IPS-18c (cell line): ENCODE results near the gene SPDYE2.
"Not testable (repeated sequence)": the region's sequence is repeated elsewhere in the genome, so short reads cannot be mapped to it uniquely, and the experiment has no call there.

Source experiments
- H3K4me3 ChIP-seq: 2 replicates; pipeline ENCODE4 v1.7.0; 2013; ENCODE audit warnings: low read depth, mild to moderate bottlenecking, low read length, moderate library complexity; ENCODE audit not compliant: insufficient read depth
- H3K9me3 ChIP-seq: one replicate; pipeline ENCODE4 v1.6.1; 2013; ENCODE audit warnings: mild to moderate bottlenecking, low read length, moderate library complexity; ENCODE audit not compliant: control insufficient read depth, insufficient read depth

SPDYE2 gene, protein sequence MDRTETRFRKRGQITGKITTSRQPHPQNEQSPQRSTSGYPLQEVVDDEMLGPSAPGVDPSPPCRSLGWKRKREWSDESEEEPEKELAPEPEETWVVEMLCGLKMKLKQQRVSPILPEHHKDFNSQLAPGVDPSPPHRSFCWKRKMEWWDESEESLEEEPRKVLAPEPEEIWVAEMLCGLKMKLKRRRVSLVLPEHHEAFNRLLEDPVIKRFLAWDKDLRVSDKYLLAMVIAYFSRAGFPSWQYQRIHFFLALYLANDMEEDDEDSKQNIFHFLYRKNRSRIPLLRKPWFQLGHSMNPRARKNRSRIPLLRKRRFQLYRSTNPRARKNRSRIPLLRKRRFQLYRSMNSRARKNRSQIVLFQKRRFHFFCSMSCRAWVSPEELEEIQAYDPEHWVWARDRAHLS

DNA sequence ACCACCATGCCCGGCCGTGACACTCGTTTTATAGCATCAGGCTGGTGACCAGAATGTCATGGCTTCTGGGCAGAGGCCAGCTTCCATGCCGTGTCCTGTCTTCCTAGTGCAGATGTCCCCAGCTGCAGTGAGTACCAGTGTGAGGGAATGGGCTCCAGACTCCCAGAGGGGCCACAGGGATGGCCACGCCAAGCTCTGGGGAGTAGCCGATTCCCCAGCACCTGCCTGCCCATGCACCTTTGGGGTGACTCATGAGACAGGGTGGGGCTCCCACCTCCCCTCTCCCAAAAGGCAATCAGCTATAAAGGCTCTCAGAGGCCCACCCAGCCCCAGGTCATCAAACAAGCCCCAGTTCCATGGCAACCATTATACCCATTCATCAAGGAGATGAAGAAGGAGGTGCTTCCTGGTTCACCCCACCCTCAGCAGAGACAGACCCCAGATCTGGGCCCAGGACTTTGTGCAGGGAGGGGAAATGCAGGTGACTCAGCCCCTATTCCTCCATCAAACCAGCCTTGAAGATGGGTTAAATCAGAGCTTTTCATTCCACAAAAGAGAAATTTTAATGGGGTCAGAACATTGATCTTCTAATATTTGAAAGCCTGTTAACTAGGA, at the start of gene SPDYE2:
Gene SPDYE2, plus strand, starts transcription at position 419 of the 615 bp plus-strand sequence. CDS start 2,030 bp downstream, outside the sequence.
- not testable (repeated sequence) for H3K4me3 ChIP-seq, H3K9me3 ChIP-seq

DNA sequence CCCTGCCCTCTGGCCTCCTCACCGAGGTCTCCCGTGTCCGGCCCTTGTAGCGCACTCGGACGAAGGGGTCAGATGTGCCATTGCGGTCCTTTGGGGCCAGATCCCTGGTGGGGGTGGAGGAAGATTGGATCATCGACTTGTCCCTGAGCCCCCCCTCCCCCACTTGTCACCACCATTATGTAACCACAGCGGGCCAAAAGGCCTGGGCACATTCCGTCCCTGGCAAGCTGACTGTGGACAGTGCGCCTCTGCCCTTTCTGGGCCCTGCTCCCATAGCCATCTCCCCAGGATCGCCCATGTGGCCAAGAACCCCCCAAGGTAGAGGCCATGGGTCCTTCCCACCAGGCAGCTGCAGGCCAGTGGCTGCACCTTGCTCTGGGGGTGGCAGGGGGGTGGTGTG, 47.9 kb upstream of the SPDYE2 start:
- not testable (repeated sequence) for H3K4me3 ChIP-seq, H3K9me3 ChIP-seq

DNA sequence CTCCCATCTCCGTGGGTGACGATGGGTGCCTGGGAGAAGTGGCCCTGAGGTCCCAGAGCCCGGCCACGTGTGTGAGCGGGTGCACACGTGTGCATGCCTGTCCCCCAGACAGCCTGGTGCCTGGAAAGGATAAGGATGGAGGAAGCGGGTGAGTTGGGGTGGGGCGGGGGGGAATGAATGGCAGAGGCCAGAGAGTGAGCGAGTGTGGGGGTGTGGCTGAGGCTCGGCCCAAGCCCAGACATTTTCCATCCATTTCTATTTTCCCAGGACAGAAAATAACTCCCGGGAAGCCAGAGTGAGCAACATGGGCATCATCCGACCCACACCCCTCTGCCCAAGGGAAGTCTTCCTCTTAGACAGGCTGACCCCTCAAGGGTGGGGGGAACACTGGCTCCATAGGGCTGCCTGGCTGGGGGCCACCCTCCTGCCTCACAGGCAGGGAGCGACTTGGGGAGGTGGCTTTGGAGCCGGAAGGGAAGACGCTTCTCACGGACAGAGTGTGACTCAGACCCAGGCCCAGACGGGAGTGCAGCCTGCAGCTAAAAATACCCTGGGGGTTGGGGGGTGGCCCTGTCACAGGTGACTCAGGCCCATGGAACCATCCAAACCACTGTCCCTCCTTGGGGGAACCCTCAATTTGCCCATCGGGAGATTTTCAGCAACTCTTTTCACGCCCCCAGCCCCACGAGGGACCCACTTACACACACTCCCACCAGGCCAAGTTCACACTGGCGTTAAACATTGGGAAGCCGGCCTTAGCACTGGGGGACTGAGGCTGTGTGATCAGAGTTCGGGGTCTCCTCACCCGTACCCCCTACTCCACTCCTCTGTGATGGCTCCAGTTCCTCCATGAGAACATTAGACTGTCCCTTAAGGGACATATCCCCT, 45.5 kb upstream of the SPDYE2 start:
- not testable (repeated sequence) for H3K4me3 ChIP-seq, H3K9me3 ChIP-seq

DNA sequence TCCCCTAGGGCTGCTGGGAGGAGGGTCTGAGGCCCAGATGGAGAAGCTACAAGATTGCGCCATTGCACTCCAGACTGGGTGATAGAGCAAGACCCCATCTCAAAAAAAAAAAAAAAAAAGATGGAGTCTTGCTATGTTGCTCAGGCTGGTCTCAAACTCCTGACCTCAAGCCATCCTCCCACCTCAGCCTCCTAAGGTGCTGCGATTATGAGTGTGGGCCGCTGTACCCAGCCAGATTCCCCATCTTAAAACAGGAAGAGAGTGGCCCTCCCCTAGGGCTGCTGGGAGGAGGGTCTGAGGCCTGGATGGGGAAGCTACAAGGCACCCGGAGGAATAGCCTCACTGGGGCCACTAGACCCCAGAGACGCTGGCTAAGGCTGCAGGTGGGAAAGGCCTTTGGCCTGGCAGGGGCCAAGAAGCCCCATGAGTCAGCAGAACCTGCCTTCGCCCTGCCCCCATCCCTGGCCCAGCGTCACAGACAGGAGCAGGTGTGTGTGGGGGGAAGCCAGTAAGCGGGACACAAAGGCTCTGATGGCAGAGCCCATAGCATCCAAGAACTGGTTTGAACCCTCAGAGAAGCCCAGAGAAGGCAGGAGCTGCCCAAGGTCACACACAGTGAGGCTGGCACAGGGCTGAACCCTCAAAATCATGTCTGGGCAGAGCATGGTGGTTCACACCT, 43.5 kb upstream of the SPDYE2 start:
- not testable (repeated sequence) for H3K9me3 ChIP-seq, H3K4me3 ChIP-seq

DNA sequence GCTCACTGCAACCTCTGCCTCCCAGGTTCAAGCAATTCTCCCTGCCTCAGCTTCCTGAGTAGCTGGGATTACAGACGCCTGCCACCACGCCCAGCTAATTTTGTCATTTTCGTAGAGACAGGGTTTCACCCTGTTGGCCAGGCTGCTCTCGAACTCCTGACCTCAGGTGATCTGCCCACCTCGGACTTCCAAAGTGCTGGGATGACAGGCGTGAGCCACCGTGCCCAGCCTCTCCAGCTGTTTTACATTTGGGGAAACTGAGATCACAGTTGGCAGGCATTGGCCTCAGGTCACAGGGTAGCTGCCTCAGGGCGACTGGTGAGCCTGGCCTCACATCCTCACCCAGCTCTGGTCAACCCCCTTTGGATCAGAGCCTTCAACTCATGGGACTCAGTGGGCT, 40.5 kb upstream of the SPDYE2 start:
- H3K4me3 ChIP-seq, H3K9me3 ChIP-seq: not testable (repeated sequence)

DNA sequence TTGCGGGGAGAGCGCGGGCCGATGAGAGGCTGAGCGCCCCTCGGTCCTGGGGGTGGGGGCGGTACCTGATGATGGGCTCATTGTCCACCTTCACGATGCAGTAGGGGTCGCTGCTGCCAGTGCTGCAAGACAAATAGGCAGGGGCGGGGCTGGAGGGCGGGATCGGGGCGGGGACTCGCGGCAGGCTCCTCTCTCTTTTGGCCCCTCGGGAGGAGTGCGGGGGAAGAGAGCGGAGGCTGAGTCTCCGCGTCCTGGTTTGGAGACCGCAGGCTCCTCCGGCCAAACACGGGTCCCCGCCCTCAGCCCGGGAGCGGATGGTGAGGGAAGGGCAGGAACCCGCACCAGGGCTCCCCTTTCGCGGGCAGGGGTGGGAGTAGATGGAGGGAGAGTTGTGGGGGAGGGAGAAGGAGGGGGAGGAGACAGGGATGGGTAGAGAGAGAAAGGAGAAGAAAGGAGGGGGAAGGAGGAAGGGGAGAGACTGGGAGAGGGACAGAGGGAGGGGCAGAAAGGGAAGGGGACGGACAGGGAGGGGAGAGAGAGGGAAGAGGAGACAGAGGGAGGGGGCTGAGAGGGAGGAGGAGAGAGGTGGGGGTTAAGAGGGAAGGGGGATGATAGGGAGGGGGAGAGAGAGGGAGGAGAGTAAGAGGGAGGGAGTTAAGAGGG, 39.0 kb upstream of the SPDYE2 start:
- H3K4me3 ChIP-seq = not testable (repeated sequence)

DNA sequence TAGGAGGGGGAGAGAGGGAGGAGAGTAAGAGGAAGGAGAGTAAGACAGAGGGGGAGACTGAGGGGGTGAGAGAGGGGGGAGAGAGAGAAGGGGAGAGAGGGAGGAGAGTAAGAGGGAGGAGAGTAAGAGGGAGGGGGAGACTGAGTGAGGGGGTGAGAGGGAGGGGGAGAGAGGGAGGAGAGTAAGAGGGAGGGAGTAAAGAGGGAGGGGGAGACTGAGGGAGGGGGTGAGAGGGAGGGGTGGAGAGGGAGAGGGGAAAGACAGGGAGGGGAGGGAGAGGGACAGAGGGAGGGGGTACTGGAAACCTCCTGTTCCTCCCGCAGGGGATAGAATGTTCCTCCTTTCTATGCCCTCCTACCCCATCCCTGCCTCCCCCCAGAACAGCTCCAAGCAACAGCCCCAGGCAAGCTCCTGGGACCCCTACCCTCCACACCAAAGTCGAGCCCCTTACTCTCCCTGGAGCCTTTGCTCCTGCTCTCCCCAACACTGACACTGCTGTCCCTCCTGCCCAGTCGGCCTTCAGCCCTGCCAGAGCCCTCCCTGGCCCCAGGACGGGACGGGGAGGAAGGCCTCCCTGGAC, 38.3 kb upstream of the SPDYE2 start:
- not testable (repeated sequence) for H3K4me3 ChIP-seq, H3K9me3 ChIP-seq

More for the DNA sequence above, 39.0 kb upstream of the SPDYE2 start:
- H3K9me3 ChIP-seq = not testable (repeated sequence)

DNA sequence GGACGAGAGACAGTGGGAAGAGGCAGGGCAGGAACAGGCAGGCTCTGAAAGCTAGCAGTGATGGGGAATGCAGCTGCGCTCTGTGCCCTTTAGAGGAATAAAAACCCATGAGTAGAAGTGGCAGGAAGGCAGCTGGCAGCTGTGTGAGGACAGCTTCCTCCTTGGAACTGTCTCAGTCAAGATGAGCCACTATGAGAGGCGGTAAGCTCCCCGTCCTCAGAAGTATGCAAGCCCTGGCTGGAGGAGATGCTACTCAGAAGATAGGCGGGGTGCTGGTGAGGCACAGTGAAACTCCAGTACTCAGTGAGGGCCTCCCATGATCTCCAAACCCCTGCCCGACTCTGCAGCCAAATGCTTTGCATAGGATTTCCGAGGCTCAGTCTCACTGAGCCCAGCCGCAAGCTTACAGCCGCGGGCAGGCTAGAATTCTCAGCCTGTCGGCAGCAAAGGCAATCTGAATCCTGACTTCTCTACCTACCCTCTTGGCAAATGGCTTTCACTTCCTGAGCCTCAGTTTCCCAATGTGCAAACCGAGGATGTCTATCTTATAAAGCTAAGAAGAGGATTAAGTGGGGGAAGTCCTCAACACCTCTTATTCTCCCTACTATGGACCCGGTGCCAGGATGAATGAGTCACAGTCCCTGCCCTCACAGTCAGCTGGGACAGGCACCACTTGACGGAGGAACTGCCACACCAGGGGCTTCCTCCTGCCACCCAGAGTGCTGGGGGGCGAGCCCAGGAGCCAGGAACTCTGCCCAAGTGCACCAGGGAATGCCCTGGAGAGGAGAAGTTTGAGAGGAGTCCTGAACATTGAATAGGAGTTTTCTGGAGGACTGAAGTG, 35.9 kb upstream of the SPDYE2 start:
- not testable (repeated sequence) for H3K9me3 ChIP-seq, H3K4me3 ChIP-seq

DNA sequence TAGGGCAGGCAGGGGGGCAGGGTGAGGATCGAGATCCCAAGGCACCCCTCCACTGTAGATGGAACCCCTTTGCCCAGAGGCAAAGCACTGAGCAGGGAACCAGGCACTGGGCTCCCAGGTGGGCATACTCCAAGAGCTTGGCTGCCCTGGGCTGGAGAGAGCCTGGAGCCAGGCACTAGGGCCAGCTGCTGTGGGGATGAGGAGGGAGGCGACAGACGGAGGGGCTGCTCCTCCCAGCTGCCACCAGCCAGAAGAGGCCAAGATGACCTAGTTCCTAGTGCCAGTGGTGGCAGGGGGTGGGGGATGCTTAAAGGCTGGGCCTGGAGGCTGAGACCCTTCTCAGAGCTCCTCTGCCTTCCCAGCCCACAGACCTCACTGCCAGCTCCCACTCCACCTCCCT, 35.1 kb upstream of the SPDYE2 start:
- not testable (repeated sequence) for H3K4me3 ChIP-seq, H3K9me3 ChIP-seq

DNA sequence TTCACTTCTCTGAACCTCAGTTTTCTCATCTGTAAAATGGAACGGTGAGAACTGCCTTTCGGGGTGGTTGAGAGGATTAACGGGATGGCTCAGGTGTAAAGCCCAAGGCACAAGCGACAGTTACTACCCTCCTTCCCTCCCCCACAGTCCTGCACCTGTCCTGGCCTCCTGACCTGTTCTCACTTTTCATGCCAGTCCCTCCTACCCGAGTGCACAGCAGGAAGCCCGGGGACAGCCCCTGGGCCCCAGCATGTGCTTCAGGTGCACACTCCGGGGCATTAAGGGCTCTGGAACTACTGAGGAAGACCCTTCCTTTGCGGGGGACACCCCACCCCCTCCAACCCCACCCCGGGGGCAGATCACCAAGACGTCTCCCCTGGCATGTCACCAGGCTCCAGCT, 34.1 kb upstream of the SPDYE2 start:
- not testable (repeated sequence) for H3K4me3 ChIP-seq, H3K9me3 ChIP-seq

DNA sequence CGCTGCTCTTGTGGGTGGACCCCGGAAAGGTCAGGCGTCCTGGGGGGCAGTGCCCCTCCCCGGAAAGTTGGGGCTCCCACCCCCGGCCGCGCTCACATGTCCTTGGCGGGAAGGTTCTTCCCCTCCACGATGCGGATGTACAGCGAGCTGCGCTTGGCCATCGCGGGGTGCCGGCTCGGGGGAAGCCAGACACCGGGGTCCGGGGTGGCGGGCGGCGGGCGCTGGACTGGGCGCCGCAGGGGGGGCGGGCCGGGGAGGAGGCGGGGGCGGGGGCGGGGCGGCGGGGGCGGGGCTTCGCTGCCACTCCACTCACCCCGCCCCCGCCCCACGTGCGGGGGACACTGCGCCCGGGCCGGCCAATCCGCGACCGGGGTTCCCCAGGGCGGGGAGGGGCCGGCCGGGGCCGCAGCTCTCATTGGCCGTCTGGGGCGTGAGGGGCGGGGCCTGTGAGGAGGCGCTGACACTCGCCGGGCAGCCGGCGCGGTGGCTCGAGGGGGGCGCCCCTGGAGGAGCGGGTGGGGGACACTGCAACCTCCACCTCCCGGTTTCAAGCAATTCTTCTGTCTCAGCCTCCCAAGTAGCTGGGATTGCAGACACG, 33.4 kb upstream of the SPDYE2 start, which contains the start of gene RASA4B:
Gene RASA4B, minus strand, starts transcription at position 228 of the 598 bp plus-strand sequence. Its CDS starts 67 bp downstream, at position 161.
- not testable (repeated sequence) for H3K4me3 ChIP-seq, H3K9me3 ChIP-seq

DNA sequence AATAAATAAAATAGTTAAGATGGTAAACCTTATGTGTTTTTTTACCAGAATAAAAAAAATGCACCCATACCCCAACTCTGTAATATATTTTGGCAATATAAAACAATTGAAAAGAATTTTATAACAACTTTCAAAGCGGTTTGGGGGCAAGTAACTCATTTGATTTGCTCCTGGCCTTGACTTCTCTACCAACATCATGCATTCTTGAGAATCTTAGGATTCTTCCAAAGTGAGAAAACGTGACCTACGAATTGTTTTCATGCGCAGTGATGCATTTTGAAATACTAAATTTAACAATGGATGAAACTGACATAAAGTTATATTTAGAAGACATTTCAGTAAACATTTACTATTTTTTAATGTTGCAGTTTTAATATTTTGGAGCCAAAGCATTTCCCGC, 30.2 kb upstream of the SPDYE2 start:
- H3K4me3 ChIP-seq = not testable (repeated sequence)

DNA sequence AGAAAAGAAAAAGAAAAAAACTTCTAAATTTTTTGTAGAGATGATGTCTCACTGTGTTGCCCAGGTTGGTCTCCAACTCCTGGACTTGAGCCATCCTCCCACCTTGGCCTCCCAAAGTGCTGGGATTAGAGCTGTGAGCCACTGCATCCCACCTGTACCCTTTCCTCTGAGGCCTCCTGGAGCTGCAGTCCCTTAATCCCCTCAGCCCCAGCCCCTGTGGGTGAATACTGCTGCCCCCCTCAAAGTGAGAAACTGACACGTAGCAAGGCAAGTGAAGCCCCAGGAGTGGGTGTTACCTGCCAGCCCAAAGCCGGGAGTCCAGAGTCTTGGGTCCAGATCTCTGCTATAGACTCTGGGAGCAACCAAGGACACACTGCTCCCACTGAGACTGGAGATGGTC, 26.2 kb upstream of the SPDYE2 start:
- not testable (repeated sequence) for H3K9me3 ChIP-seq, H3K4me3 ChIP-seq

More for the DNA sequence above, 30.2 kb upstream of the SPDYE2 start:
- not testable (repeated sequence) for H3K9me3 ChIP-seq

DNA sequence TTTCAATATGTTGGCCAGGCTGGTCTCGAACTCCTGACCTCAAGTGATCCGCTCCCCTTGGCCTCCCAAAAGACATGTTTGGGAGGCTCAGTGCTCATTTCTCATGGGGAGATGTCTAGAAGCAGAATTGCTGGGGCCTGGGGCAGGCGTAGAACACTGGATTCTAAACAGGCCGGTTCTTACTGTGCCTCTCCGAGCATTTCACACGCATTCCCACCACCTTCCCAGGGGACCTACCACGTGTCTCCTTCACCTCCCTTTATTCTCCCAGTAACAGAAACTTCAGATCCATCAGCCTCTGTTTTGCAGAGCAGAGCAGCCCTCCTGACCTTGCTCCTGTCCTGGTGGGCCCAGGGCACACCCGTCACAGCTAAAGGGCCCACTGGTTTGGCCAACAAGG, 23.8 kb upstream of the SPDYE2 start:
- H3K4me3 ChIP-seq, H3K9me3 ChIP-seq: not testable (repeated sequence)
